HL-60 (cell line): Measurements from ENCODE around the gene GLYATL2.
A peak's percentile ranks its signal among the peaks of the same experiment; 100 is the strongest.

Source experiments
- GABPA ChIP-seq: IDR thresholded peaks from 2 replicates; pipeline ENCODE4 v1.6.1; 2012; ENCODE audit warnings: low read depth
- TF ChIP-seq, protein P1 (sequence below): IDR thresholded peaks from one replicate; pipeline ENCODE4 v1.5.1; 2011; ENCODE audit warnings: low read length, control low read depth, inconsistent platforms; ENCODE audit not compliant: insufficient read depth
- TF ChIP-seq, protein P2 (sequence below): IDR thresholded peaks from 2 replicates; pipeline ENCODE4 v1.6.1; 2012; ENCODE audit warnings: low read depth; ENCODE audit not compliant: insufficient replicate concordance

DNA sequence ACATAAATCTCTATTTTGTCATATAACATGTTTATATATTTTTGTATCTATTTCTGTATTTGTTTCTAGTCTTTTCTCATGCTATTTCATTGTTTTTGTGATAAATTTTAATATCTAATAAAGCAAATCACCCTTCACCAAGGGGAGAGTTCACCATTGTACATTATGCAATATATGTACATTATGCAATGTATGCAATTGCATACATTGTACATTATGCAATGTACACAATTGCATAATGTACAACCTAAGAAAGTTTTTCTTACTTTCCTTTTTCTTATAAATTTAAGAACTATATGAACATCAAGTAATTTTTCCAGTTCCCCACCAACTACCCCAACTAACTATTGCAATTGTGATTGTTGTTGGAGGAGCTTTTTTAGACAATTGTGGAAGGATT lies 44.1 kb upstream of the GLYATL2 start:
- TF ChIP-seq, protein P1, sequence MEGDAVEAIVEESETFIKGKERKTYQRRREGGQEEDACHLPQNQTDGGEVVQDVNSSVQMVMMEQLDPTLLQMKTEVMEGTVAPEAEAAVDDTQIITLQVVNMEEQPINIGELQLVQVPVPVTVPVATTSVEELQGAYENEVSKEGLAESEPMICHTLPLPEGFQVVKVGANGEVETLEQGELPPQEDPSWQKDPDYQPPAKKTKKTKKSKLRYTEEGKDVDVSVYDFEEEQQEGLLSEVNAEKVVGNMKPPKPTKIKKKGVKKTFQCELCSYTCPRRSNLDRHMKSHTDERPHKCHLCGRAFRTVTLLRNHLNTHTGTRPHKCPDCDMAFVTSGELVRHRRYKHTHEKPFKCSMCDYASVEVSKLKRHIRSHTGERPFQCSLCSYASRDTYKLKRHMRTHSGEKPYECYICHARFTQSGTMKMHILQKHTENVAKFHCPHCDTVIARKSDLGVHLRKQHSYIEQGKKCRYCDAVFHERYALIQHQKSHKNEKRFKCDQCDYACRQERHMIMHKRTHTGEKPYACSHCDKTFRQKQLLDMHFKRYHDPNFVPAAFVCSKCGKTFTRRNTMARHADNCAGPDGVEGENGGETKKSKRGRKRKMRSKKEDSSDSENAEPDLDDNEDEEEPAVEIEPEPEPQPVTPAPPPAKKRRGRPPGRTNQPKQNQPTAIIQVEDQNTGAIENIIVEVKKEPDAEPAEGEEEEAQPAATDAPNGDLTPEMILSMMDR = no peak
- no peak for TF ChIP-seq GABPA
- TF ChIP-seq, protein P2, sequence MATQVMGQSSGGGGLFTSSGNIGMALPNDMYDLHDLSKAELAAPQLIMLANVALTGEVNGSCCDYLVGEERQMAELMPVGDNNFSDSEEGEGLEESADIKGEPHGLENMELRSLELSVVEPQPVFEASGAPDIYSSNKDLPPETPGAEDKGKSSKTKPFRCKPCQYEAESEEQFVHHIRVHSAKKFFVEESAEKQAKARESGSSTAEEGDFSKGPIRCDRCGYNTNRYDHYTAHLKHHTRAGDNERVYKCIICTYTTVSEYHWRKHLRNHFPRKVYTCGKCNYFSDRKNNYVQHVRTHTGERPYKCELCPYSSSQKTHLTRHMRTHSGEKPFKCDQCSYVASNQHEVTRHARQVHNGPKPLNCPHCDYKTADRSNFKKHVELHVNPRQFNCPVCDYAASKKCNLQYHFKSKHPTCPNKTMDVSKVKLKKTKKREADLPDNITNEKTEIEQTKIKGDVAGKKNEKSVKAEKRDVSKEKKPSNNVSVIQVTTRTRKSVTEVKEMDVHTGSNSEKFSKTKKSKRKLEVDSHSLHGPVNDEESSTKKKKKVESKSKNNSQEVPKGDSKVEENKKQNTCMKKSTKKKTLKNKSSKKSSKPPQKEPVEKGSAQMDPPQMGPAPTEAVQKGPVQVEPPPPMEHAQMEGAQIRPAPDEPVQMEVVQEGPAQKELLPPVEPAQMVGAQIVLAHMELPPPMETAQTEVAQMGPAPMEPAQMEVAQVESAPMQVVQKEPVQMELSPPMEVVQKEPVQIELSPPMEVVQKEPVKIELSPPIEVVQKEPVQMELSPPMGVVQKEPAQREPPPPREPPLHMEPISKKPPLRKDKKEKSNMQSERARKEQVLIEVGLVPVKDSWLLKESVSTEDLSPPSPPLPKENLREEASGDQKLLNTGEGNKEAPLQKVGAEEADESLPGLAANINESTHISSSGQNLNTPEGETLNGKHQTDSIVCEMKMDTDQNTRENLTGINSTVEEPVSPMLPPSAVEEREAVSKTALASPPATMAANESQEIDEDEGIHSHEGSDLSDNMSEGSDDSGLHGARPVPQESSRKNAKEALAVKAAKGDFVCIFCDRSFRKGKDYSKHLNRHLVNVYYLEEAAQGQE = peak; percentile 15
